ENCODE results near the gene GABRD. TPM values are rescaled to one million over a fixed set of nuclear protein-coding genes. Genes with fewer than 3 reads are reported as not detected.

Gene GABRD
- total RNA-seq, 3 donors from 2014 or later (not counting 1 experiment from before 2014, with no cell fraction given): 0.19 to 0.33 TPM; not detected in 1

DNA sequence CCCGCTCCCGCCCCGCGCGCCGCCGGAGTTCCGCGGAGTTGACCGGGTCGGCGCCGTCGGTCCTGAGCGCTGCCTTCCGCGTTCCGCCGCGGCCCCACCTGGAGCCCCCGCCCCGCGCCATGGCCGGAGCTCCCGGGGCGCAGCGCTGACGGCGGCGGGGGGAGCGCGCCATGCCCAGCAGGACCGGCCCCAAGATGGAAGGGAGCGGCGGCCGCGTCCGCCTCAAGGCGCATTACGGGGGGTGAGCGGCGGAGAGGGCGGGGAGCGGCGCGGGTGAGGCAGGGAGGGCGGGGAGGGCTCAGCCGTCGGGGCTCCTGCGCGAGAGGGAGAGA is 31.3 kb downstream of the GABRD start:
- Histone ChIP-seq H3K4me3 (ENCODE audit: low read length) (peak overlapping the region; percentile 48), H3K36me3 (ENCODE audit: control insufficient read depth, insufficient read depth, low read length) (peaks cover under 1% of the 10 kb centered on the region), H3K27ac (ENCODE audit: low read length) (no peak overlapping the region), H3K27me3 (ENCODE audit: control insufficient read depth, insufficient read depth, low read length) (peaks cover 17% of the 10 kb centered on the region), H3K9me3 (ENCODE audit: control insufficient read depth, insufficient read depth, low read length) (no peaks in the 10 kb centered on the region), H3K4me1 (ENCODE audit: control insufficient read depth, insufficient read depth, low read length) (peaks cover 26% of the 10 kb centered on the region)
- Mint-ChIP-seq H3K9me3 (no peaks in the 10 kb centered on the region), H3K27ac (peak overlapping the region in 1 of 2 donors; percentile 48), H3K36me3 (no peaks in the 10 kb centered on the region), H3K4me3 (peak overlapping the region; percentile 50), H3K4me1 (peaks cover 14 to 28% of the 10 kb centered on the region in 2 donors), H3K27me3 (ENCODE audit: low read depth in 2 of 2) (peaks cover 5 to 20% of the 10 kb centered on the region in 2 donors)
- intact Hi-C loops (cut with micrococcal nuclease): no loop called here
- WGBS (ENCODE audit: insufficient coverage): under 1% methylated on average over 51 of the region's 51 CpGs
- TF ChIP-seq, protein P1, sequence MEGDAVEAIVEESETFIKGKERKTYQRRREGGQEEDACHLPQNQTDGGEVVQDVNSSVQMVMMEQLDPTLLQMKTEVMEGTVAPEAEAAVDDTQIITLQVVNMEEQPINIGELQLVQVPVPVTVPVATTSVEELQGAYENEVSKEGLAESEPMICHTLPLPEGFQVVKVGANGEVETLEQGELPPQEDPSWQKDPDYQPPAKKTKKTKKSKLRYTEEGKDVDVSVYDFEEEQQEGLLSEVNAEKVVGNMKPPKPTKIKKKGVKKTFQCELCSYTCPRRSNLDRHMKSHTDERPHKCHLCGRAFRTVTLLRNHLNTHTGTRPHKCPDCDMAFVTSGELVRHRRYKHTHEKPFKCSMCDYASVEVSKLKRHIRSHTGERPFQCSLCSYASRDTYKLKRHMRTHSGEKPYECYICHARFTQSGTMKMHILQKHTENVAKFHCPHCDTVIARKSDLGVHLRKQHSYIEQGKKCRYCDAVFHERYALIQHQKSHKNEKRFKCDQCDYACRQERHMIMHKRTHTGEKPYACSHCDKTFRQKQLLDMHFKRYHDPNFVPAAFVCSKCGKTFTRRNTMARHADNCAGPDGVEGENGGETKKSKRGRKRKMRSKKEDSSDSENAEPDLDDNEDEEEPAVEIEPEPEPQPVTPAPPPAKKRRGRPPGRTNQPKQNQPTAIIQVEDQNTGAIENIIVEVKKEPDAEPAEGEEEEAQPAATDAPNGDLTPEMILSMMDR (IDR thresholded peaks at IDR 0.05): no peak
- DNase-seq (no peak), ATAC-seq (peak; percentile 32 to 46 (median 41))

GRCh38 chr1:2050793-2051682 is 31.9 kb downstream of the GABRD start:
- peaks cover 4% of the 10 kb centered on the region for H3K36me3 ChIP-seq (ENCODE audit: control insufficient read depth, insufficient read depth, low read length)
- no peaks in the 10 kb centered on the region for H3K9me3 ChIP-seq (ENCODE audit: control insufficient read depth, insufficient read depth, low read length)
- Mint-ChIP-seq H3K9me3 (no peaks in the 10 kb centered on the region), H3K4me3 (peak overlapping the region; percentile 66), H3K4me1 (peaks cover 8 to 22% of the 10 kb centered on the region in 2 donors), H3K27me3 (ENCODE audit: low read depth in 2 of 2) (peaks cover 5 to 15% of the 10 kb centered on the region in 2 donors), H3K36me3 (no peaks in the 10 kb centered on the region), H3K27ac (peak overlapping the region in 1 of 2 donors; percentile 53)
- no peak overlapping the region for H3K27ac ChIP-seq (ENCODE audit: low read length)
- H3K27me3 ChIP-seq (ENCODE audit: control insufficient read depth, insufficient read depth, low read length): peaks cover 17% of the 10 kb centered on the region
- TF ChIP-seq, protein P1 (IDR thresholded peaks at IDR 0.05): no peak
- peak overlapping the region; percentile 48 for H3K4me3 ChIP-seq (ENCODE audit: low read length)
- peak in 1 of 2 donors; percentile 21 for DNase-seq
- WGBS (ENCODE audit: insufficient coverage): 24% methylated on average over 84 of the region's 84 CpGs
- peaks cover 25% of the 10 kb centered on the region for H3K4me1 ChIP-seq (ENCODE audit: control insufficient read depth, insufficient read depth, low read length)
- intact Hi-C loops (cut with micrococcal nuclease): no loop called here
- no peak for ATAC-seq

DNA sequence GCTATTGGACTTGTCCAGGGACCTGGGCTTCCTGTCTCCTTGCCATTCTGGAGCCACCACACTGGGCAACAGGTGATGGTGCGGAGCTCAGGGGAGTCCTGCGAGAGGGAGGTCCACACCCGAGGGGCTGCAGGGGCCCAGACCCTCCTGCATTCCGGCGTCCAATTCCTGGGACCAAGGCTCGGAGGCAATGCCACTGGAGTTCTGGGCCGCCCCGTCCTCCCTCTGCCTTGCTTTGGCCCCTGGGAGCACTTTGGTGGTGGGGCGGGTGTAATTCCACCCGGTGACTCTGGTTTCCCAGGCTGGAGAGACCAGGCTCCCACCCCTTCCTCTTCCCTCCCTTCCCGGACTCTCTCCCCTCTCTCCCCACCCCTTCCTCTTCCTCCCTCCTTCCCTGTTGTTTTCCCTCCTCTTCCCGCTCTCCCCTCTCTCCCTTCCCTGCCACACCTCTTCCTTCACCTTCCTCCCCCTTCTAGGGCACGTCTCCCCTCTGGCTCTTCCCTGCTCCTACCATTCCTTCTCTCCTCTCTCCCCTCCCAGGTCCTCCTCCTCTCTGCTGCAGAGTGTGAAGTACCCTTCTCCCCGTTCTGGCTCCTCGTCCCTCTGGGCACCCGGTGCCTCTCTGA is 33.0 kb downstream of the GABRD start:
- 91% methylated on average over 16 of the region's 16 CpGs for WGBS (ENCODE audit: insufficient coverage)
- Mint-ChIP-seq H3K4me3 (peak overlapping the region; percentile 66), H3K27ac (peak overlapping the region in 1 of 2 donors; percentile 65), H3K9me3 (no peaks in the 10 kb centered on the region), H3K4me1 (peaks cover 8 to 22% of the 10 kb centered on the region in 2 donors), H3K36me3 (no peaks in the 10 kb centered on the region), H3K27me3 (ENCODE audit: low read depth in 2 of 2) (peaks cover 5 to 9% of the 10 kb centered on the region in 2 donors)
- intact Hi-C loops (cut with micrococcal nuclease): no loop called here
- H3K36me3 ChIP-seq (ENCODE audit: control insufficient read depth, insufficient read depth, low read length): peaks cover 4% of the 10 kb centered on the region
- no peak overlapping the region for H3K4me3 ChIP-seq (ENCODE audit: low read length)
- H3K4me1 ChIP-seq (ENCODE audit: control insufficient read depth, insufficient read depth, low read length): peaks cover 21% of the 10 kb centered on the region
- DNase-seq (no peak), ATAC-seq (no peak)
- H3K27me3 ChIP-seq (ENCODE audit: control insufficient read depth, insufficient read depth, low read length): peaks cover 10% of the 10 kb centered on the region
- H3K9me3 ChIP-seq (ENCODE audit: control insufficient read depth, insufficient read depth, low read length): no peaks in the 10 kb centered on the region
- TF ChIP-seq, protein P1 (IDR thresholded peaks at IDR 0.05): no peak
- no peak overlapping the region for H3K27ac ChIP-seq (ENCODE audit: low read length)

Measured in natural killer cell (primary cell).